ENCODE measurements around the gene ABCG1. TPM values are rescaled to one million over a fixed set of nuclear protein-coding genes. Genes with fewer than 3 reads are reported as not detected.

ABCG1 gene
- total and polyA plus RNA-seq, 2 donors (not counting 3 experiments of a cell fraction or from before 2014, with no cell fraction given), result 6.7 to 19.6 TPM

DNA sequence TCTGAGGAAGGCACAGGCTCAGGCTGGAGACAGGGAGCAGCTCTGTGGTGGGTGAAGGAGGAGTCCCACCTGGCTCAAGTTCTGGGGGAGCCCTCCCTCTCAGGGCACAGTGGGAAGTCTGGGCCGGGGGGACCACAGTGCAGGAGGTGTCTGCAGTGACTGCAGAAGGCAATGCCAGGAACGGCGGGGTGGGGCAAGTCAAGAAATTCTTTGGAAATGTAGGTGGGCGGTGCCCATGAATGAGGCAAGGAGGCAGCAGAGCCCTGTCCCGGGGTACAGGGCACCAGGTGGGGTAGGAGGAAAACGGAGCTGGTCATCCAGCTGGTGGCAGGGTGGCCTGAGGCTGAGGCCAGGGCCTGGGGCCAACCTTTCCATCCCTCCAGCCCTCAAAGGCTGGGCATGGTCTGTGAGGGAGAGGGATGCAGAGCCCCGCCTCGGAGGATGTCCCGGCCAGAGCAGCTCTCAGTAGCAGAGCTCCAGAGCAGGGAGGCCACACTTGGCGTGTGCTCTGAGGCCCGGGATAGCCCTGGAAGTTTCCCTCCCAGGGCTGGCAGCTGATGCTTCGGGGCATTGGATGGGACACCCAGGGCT, 91.6 kb downstream of the ABCG1 start:
- no TSS peak for BruUV-seq (replicated peaks)
- H3K27me3 ChIP-seq (ENCODE audit: control insufficient read depth in 2 of 2, insufficient read depth in 2 of 2, low read length in 2 of 2), result peaks cover 2 to 6% of the 10 kb centered on the region in 2 experiments
- H3K36me3 ChIP-seq (ENCODE audit: control insufficient read depth in 2 of 2, extremely low read depth in 1 of 2, insufficient read depth in 2 of 2, low read length in 2 of 2), result no peaks in the 10 kb centered on the region
- no peaks in the 10 kb centered on the region for H3K79me2 ChIP-seq (ENCODE audit: control insufficient read depth, insufficient read depth, low read length)
- H3K4me2 ChIP-seq (ENCODE audit: insufficient read depth, low read length), result no peak overlapping the region
- no peaks in the 10 kb centered on the region for H4K20me1 ChIP-seq (replicated peaks; ENCODE audit: control insufficient read depth, extremely low read depth, insufficient read depth, low read length)
- CTCF ChIA-PET, result interaction anchor here (0.5 to 3.3 kb wide), 32 partner anchors 8 to 272 kb away, joined by 3 to 33 read pairs (median 6); no protein-coding TSS in a partner anchor
- TF ChIP-seq CTCF (IDR thresholded peaks at IDR 0.05; ENCODE audit: extremely low read depth in 1 of 2, insufficient read depth in 1 of 2, low read depth in 1 of 2, low read length in 2 of 2) (no peak), FOS (IDR thresholded peaks at IDR 0.05; ENCODE audit: borderline replicate concordance, insufficient read depth, low read length) (no peak), GATA2 (IDR thresholded peaks at IDR 0.05; ENCODE audit: insufficient read depth, insufficient read length, low read depth, low read length) (no peak), MAX (IDR thresholded peaks at IDR 0.05; ENCODE audit: insufficient read depth, insufficient read length) (no peak), MYC (IDR thresholded peaks at IDR 0.05; ENCODE audit: low read depth, low read length) (no peak), EZH2 (IDR thresholded peaks at IDR 0.05; ENCODE audit: borderline replicate concordance, low read depth, low read length, severe bottlenecking) (no peak), POLR2A (IDR thresholded peaks at IDR 0.05; ENCODE audit: low read depth, low read length) (no peak), POLR2AphosphoS5 (IDR thresholded peaks at IDR 0.05; ENCODE audit: insufficient read depth, low read depth, low read length) (no peak), JUN (IDR thresholded peaks at IDR 0.05; ENCODE audit: borderline replicate concordance, insufficient read depth, insufficient read length, low read depth) (no peak)
- H2AFZ ChIP-seq (ENCODE audit: low read depth, low read length), result no peak overlapping the region
- no peak overlapping the region for H3K9ac ChIP-seq (replicated peaks; ENCODE audit: extremely low read depth, insufficient read depth, low read length)
- no peaks in the 10 kb centered on the region for H3K9me3 ChIP-seq (replicated peaks; ENCODE audit: control insufficient read depth, insufficient read depth, low read length)
- H3K4me1 ChIP-seq (ENCODE audit: control insufficient read depth, extremely low read depth, insufficient read depth, low read length), result no peaks in the 10 kb centered on the region
- no peak for FAIRE-seq
- intact Hi-C loops (cut with micrococcal nuclease), result no loop called here
- no peaks in the 10 kb centered on the region for H3K9me1 ChIP-seq (replicated peaks; ENCODE audit: control insufficient read depth, extremely low read depth, insufficient read depth, low read length)
- H3K27ac ChIP-seq (ENCODE audit: insufficient read depth, low read depth, low read length), result no peak overlapping the region
- H3K4me3 ChIP-seq (replicated peaks in 1 of 3; ENCODE audit: insufficient read depth in 1 of 3, low read depth in 1 of 3, low read length in 3 of 3), result no peak overlapping the region
- DNase-seq (ENCODE audit: low read depth, low spot score), result no peak
- dilution Hi-C loops (cut with MboI; ENCODE audit: extremely low pct_ligation_motif_present, low sequenced_read_pairs), result no loop called here
- POLR2A ChIA-PET, result no interaction called here

Measured in endothelial cell of umbilical vein (primary cell).